B cell (primary cell): ENCODE data around the gene ZBTB8B. TPM values are rescaled to one million over a fixed set of nuclear protein-coding genes. Genes with fewer than 3 reads are reported as not detected.

ENCODE experiments used
- ATAC-seq: fragments of 200-7000 bp; cut with Tn5 transposase; one replicate; pipeline ENCODE4 v1.10.0; 2021; ENCODE audit warnings: low read depth, mild to moderate bottlenecking, moderate number of reproducible peaks, moderate library complexity
- CTCF ChIA-PET: fragments of 350-600 bp; sonication (Branson Sonifier 250); formaldehyde crosslinking; loops from one replicate; lab custom pipeline; 2021; ENCODE audit warnings: antibody characterized with exemption, inconsistent platforms; lab: Charles Lee
- POLR2A ChIA-PET: fragments of 350-600 bp; sonication (Branson Sonifier 250); formaldehyde crosslinking; loops from one replicate; lab custom pipeline; 2021; ENCODE audit warnings: antibody characterized with exemption; lab: Charles Lee
- DNase-seq: peaks from one replicate; pipeline ENCODE4 v3.0.0; 2013
- H2AFZ ChIP-seq: 2 replicates; pipeline ENCODE4 v1.6.1; 2012; ENCODE audit warnings: mild to moderate bottlenecking, low read depth, low read length; ENCODE audit not compliant: insufficient read depth, poor library complexity, severe bottlenecking
- H3K27ac ChIP-seq, 2 donors: 1 replicate in 1 of 2; 2 replicates in 1 of 2; pipeline ENCODE4 v1.5.1; 2012 to 2013; ENCODE audit warnings: low read length in 2 of 2, mild to moderate bottlenecking in 2 of 2, moderate library complexity in 1 of 2
- H3K27me3 ChIP-seq, 4 experiments: fragments of 200-600 bp in 1 of 4; sonication (generic) in 1 of 4; replicated peaks in 1 of 4; 1 replicate in 2 of 4; 2 replicates in 2 of 4; pipeline versions ENCODE4 v1.6.1 to v1.7.0; 2013 to 2016; ENCODE audit warnings: low read length in 3 of 4, mild to moderate bottlenecking in 2 of 4, mixed read lengths in 1 of 4, moderate library complexity in 1 of 4; ENCODE audit not compliant: insufficient read depth in 4 of 4, control insufficient read depth in 3 of 4; ENCODE audit errors: control extremely low read depth in 1 of 4
- H3K36me3 ChIP-seq, 2 experiments: replicated peaks in 1 of 2; 1 replicate in 1 of 2; 2 replicates in 1 of 2; pipeline versions ENCODE4 v1.6.1 to v1.7.1; 2013; ENCODE audit warnings: low read length in 1 of 2; ENCODE audit not compliant: insufficient read depth in 2 of 2, control insufficient read depth in 1 of 2; ENCODE audit errors: control extremely low read depth in 1 of 2, extremely low read depth in 1 of 2
- H3K4me1 ChIP-seq, 2 donors: fragments of 200-600 bp in 1 of 2; sonication (generic) in 1 of 2; 1 replicate in 1 of 2; 2 replicates in 1 of 2; pipeline versions ENCODE4 v1.5.1 to v1.6.1; 2013 to 2017; ENCODE audit warnings: low read length in 2 of 2; ENCODE audit not compliant: control insufficient read depth in 2 of 2, insufficient read depth in 2 of 2
- H3K4me2 ChIP-seq: replicated peaks from 2 replicates; pipeline ENCODE3; 2012; ENCODE audit warnings: mild to moderate bottlenecking, low read depth, low read length; ENCODE audit not compliant: poor library complexity, severe bottlenecking
- H3K4me3 ChIP-seq, 5 experiments: fragments of 200-600 bp in 1 of 5; sonication (generic) in 1 of 5; 1 replicate in 3 of 5; 2 replicates in 2 of 5; pipeline versions ENCODE4 v1.5.1 to v1.7.0; 2011 to 2016; ENCODE audit warnings: low read length in 4 of 5, mild to moderate bottlenecking in 4 of 5, low read depth in 2 of 5, control low read depth in 1 of 5, moderate library complexity in 1 of 5; ENCODE audit not compliant: insufficient read depth in 1 of 5; ENCODE audit errors: control extremely low read depth in 1 of 5, extremely low read depth in 1 of 5
- H3K79me2 ChIP-seq: fragments of 200-600 bp; sonication (generic); one replicate; pipeline ENCODE4 v1.6.0; 2016; ENCODE audit warnings: low read length; ENCODE audit not compliant: control insufficient read depth, insufficient read depth
- H3K9ac ChIP-seq: fragments of 200-600 bp; sonication (generic); 2 replicates; pipeline ENCODE4 v1.6.1; 2017; ENCODE audit warnings: mild to moderate bottlenecking, low read length, moderate library complexity
- H3K9me3 ChIP-seq, 3 donors: one replicate each; pipeline versions ENCODE4 v1.6.1 to v1.7.1; 2013; ENCODE audit warnings: low read length in 2 of 3; ENCODE audit not compliant: control insufficient read depth in 2 of 3, insufficient read depth in 1 of 3; ENCODE audit errors: control extremely low read depth in 1 of 3
- H4K20me1 ChIP-seq: 2 replicates; pipeline ENCODE4 v1.6.0; 2012; ENCODE audit warnings: mild to moderate bottlenecking, low read length; ENCODE audit not compliant: insufficient read depth, control insufficient read depth, poor library complexity, severe bottlenecking
- H3K27ac Mint-ChIP-seq: one replicate; pipeline ENCODE4 v1.8.0; 2021; ENCODE audit warnings: mixed read lengths
- H3K27me3 Mint-ChIP-seq: one replicate; pipeline ENCODE4 v1.8.0; 2021; ENCODE audit warnings: mixed read lengths
- H3K4me1 Mint-ChIP-seq: one replicate; pipeline ENCODE4 v1.8.0; 2021; ENCODE audit warnings: mixed read lengths
- H3K4me3 Mint-ChIP-seq: one replicate; pipeline ENCODE4 v1.8.0; 2021; ENCODE audit warnings: mixed read lengths
- H3K9me3 Mint-ChIP-seq: one replicate; pipeline ENCODE4 v1.8.0; 2022; ENCODE audit warnings: mixed read lengths; ENCODE audit not compliant: insufficient read depth
- EZH2 ChIP-seq: IDR thresholded peaks from 2 replicates; pipeline ENCODE4 v1.6.1; 2012; ENCODE audit warnings: borderline replicate concordance, low read depth, mild to moderate bottlenecking, moderate library complexity, low read length; ENCODE audit not compliant: insufficient read depth, poor library complexity, severe bottlenecking
- WGBS: methylation state at CpG from one replicate; pipeline ENCODE4 v1.1.5; 2013; ENCODE audit warnings: missing lambda C conversion rate; ENCODE audit not compliant: insufficient coverage; 5-methylcytosine and 5-hydroxymethylcytosine counted together
- intact Hi-C: fragments of 100-400 bp; cut with micrococcal nuclease; formaldehyde crosslinking; loops from one replicate; pipeline ENCODE4 v1.10.0; 2022
- polyA plus RNA-seq: library from polyadenylated mRNA; depleted of rRNA; stranded (reverse); fragments of >200 nt; gene quantifications from 2 replicates; pipeline ENCODE4 v1.2.3, GENCODE V29; 2012
- total RNA-seq, 2 donors: library from RNA; stranded (reverse); fragments of 120-200 nt in 1 of 2; gene quantifications; 1 replicate in 1 of 2; 2 replicates in 1 of 2; pipeline versions ENCODE4 v1.2.3 to v1.2.4, GENCODE V29; 2013 to 2022
- TF ChIP-seq, protein P1 (sequence below): fragments of 200-600 bp; IDR thresholded peaks from one replicate; pipeline ENCODE4 v1.8.0; 2022; ENCODE audit warnings: antibody characterized with exemption, mild to moderate bottlenecking

Gene ZBTB8B
- total and polyA plus RNA-seq, 2 donors (not counting 1 experiment from before 2014, with no cell fraction given) = 0.02 TPM; not detected in 1

DNA sequence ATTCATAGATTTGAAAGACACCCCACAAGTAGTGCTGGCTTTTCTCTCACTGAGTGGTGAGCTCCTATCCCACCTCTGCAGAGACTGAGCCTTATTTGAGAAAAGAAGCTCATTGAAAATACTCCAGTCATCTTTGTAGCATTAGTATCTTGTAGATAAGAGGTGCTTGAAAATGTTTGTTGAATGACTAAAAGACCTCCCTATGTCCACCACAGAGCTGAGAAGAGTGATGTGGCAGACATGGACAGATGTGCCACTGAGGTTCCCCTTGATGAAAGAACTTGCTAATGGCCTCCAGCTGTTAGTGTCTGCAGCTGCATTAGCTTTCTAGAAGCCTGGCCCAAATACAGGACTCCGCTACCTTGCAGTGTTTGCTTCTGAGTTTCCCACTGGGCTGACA, 45.1 kb downstream of the ZBTB8B start:
- Histone ChIP-seq H3K4me1 (no peaks in the 10 kb centered on the region), H3K9me3 (no peaks in the 10 kb centered on the region), H3K27ac (no peak overlapping the region), H3K9ac (no peak overlapping the region), H3K4me3 (no peak overlapping the region), H3K27me3 (peaks cover 0 to 2% (median 0%) of the 10 kb centered on the region in 4 experiments), H2AFZ (no peak overlapping the region), H4K20me1 (no peaks in the 10 kb centered on the region), H3K36me3 (no peaks in the 10 kb centered on the region), H3K4me2 (no peak overlapping the region), H3K79me2 (no peaks in the 10 kb centered on the region)
- no peak overlapping the region for H3K4me3 Mint-ChIP-seq
- no peak for TF ChIP-seq EZH2
- TF ChIP-seq, protein P1, sequence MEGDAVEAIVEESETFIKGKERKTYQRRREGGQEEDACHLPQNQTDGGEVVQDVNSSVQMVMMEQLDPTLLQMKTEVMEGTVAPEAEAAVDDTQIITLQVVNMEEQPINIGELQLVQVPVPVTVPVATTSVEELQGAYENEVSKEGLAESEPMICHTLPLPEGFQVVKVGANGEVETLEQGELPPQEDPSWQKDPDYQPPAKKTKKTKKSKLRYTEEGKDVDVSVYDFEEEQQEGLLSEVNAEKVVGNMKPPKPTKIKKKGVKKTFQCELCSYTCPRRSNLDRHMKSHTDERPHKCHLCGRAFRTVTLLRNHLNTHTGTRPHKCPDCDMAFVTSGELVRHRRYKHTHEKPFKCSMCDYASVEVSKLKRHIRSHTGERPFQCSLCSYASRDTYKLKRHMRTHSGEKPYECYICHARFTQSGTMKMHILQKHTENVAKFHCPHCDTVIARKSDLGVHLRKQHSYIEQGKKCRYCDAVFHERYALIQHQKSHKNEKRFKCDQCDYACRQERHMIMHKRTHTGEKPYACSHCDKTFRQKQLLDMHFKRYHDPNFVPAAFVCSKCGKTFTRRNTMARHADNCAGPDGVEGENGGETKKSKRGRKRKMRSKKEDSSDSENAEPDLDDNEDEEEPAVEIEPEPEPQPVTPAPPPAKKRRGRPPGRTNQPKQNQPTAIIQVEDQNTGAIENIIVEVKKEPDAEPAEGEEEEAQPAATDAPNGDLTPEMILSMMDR = no peak
- ChIA-PET CTCF (interaction anchor here (0.6 to 1.4 kb wide), 2 partner anchors 10 to 665 kb away, joined by 3 to 6 read pairs; no protein-coding TSS in a partner anchor), POLR2A (no interaction called here)
- H3K27me3 Mint-ChIP-seq = peaks cover 37% of the 10 kb centered on the region
- ATAC-seq (no peak), DNase-seq (no peak)
- no peak overlapping the region for H3K27ac Mint-ChIP-seq
- H3K9me3 Mint-ChIP-seq = no peaks in the 10 kb centered on the region
- 100% methylated on average over 1 of the region's 1 CpG for WGBS
- H3K4me1 Mint-ChIP-seq = no peaks in the 10 kb centered on the region
- intact Hi-C loops = no loop called here

Other genes with a start within 250 kb of the ZBTB8B start
- 50.4 and 60.8 TPM in 2 replicates for gene TMEM234, start 242.7 kb upstream of the ZBTB8B start, total RNA-seq
- gene TMEM234, start 242.7 kb upstream of the ZBTB8B start, polyA plus RNA-seq = 22.0 and 22.3 TPM in 2 replicates
- 87.0 and 91.0 TPM in 2 replicates for gene EIF3I, start 242.7 kb upstream of the ZBTB8B start, total RNA-seq
- gene EIF3I, start 242.7 kb upstream of the ZBTB8B start, polyA plus RNA-seq = 130 and 153 TPM in 2 replicates
- gene FAM167B, start 217.8 kb upstream of the ZBTB8B start, total RNA-seq = 4.1 and 5.4 TPM in 2 replicates
- 1.1 and 1.8 TPM in 2 replicates for gene FAM167B, start 217.8 kb upstream of the ZBTB8B start, polyA plus RNA-seq
- 20.1 and 22.3 TPM in 2 replicates for gene LCK, start 213.8 kb upstream of the ZBTB8B start, total RNA-seq
- 23.8 and 35.2 TPM in 2 replicates for gene LCK, start 213.8 kb upstream of the ZBTB8B start, polyA plus RNA-seq
- gene HDAC1, start 173.0 kb upstream of the ZBTB8B start, total RNA-seq = 200 and 205 TPM in 2 replicates
- 170 and 184 TPM in 2 replicates for gene HDAC1, start 173.0 kb upstream of the ZBTB8B start, polyA plus RNA-seq
- 73.2 and 77.6 TPM in 2 replicates for gene MARCKSL1, start 128.8 kb upstream of the ZBTB8B start, total RNA-seq
- 106 and 109 TPM in 2 replicates for gene MARCKSL1, start 128.8 kb upstream of the ZBTB8B start, polyA plus RNA-seq
- 33.7 and 33.8 TPM in 2 replicates for gene FAM229A, start 102.6 kb upstream of the ZBTB8B start, total RNA-seq
- gene FAM229A, start 102.6 kb upstream of the ZBTB8B start, polyA plus RNA-seq = 33.3 and 40.9 TPM in 2 replicates
- 10.4 and 11.6 TPM in 2 replicates for gene TSSK3, start 102.5 kb upstream of the ZBTB8B start, total RNA-seq
- gene TSSK3, start 102.5 kb upstream of the ZBTB8B start, polyA plus RNA-seq = 1.5 and 1.8 TPM in 2 replicates
- 117 and 124 TPM in 2 replicates for gene BSDC1, start 70.6 kb upstream of the ZBTB8B start, total RNA-seq
- gene BSDC1, start 70.6 kb upstream of the ZBTB8B start, polyA plus RNA-seq = 54.5 and 69.0 TPM in 2 replicates
- gene ZBTB8A, start 74.4 kb downstream of the ZBTB8B start, total RNA-seq = 0.17 and 0.24 TPM in 2 replicates
- 0.04 TPM in 1 of 2 replicates, not detected in the other for gene ZBTB8A, start 74.4 kb downstream of the ZBTB8B start, polyA plus RNA-seq
- 50.9 and 58.3 TPM in 2 replicates for gene ZBTB8OS, start 185.5 kb downstream of the ZBTB8B start, total RNA-seq
- 35.1 and 46.8 TPM in 2 replicates for gene ZBTB8OS, start 185.5 kb downstream of the ZBTB8B start, polyA plus RNA-seq
- gene RBBP4, start 186.1 kb downstream of the ZBTB8B start, total RNA-seq = 192 and 204 TPM in 2 replicates
- 59.7 and 69.9 TPM in 2 replicates for gene RBBP4, start 186.1 kb downstream of the ZBTB8B start, polyA plus RNA-seq
- not detected in 2 replicates for gene SYNC, start 237.7 kb downstream of the ZBTB8B start, total RNA-seq
- gene SYNC, start 237.7 kb downstream of the ZBTB8B start, polyA plus RNA-seq = not detected in 2 replicates